ENCODE measurements around the gene C5AR1. TPM values are rescaled to one million over a fixed set of nuclear protein-coding genes. Genes with fewer than 3 reads are reported as not detected.

C5AR1 gene
- total and polyA plus RNA-seq, 2 donors from 2014 or later, result 6.5 to 26.6 TPM

- no peak for FAIRE-seq
- H3K9ac ChIP-seq (ENCODE audit: low read length in 3 of 3), result no peak overlapping the region
- no peaks in the 10 kb centered on the region for H3K27me3 ChIP-seq (ENCODE audit: control insufficient read depth, insufficient read depth, low read length)
- H3K4me1 ChIP-seq (ENCODE audit: control insufficient read depth in 2 of 3, insufficient read depth in 2 of 3, low read depth in 1 of 3, low read length in 3 of 3), result no peaks in the 10 kb centered on the region
- no peaks in the 10 kb centered on the region for H3K9me3 ChIP-seq (ENCODE audit: control insufficient read depth in 2 of 3, insufficient read depth in 1 of 3, low read length in 3 of 3)
- H3K27ac ChIP-seq (ENCODE audit: low read depth in 2 of 2, low read length in 2 of 2), result no peak overlapping the region
- DNase-seq, result peak in 2 of 5 donors; percentile 33 to 77
- no peak for TF ChIP-seq CTCF (IDR thresholded peaks at IDR 0.05; ENCODE audit: borderline replicate concordance, extremely low read depth, insufficient read depth)
- peaks cover 0 to 35% (median 15%) of the 10 kb centered on the region in 3 donors for H3K36me3 ChIP-seq (ENCODE audit: control insufficient read depth in 2 of 3, insufficient read depth in 3 of 3, low read length in 3 of 3)
- intact Hi-C loops (cut with DNase I), result no loop called here
- H3K4me3 ChIP-seq (ENCODE audit: low read length in 3 of 3), result no peak overlapping the region
Observed at GRCh38 chr19:47266401-47266941, 43.2 kb upstream of the C5AR1 start.

GRCh38 chr19:47267350-47267759 is 42.3 kb upstream of the C5AR1 start:
- no peak overlapping the region for H3K9ac ChIP-seq (ENCODE audit: low read length in 3 of 3)
- no peaks in the 10 kb centered on the region for H3K9me3 ChIP-seq (ENCODE audit: control insufficient read depth in 2 of 3, insufficient read depth in 1 of 3, low read length in 3 of 3)
- no peak overlapping the region for H3K4me3 ChIP-seq (ENCODE audit: low read length in 3 of 3)
- H3K36me3 ChIP-seq (ENCODE audit: control insufficient read depth in 2 of 3, insufficient read depth in 3 of 3, low read length in 3 of 3), result peaks cover 0 to 35% (median 15%) of the 10 kb centered on the region in 3 donors
- TF ChIP-seq CTCF (IDR thresholded peaks at IDR 0.05; ENCODE audit: borderline replicate concordance, extremely low read depth, insufficient read depth), result no peak
- H3K27me3 ChIP-seq (ENCODE audit: control insufficient read depth, insufficient read depth, low read length), result no peaks in the 10 kb centered on the region
- DNase-seq (no peak), FAIRE-seq (no peak)
- intact Hi-C loops (cut with DNase I), result no loop called here
- peaks cover 0 to under 1% (median 0%) of the 10 kb centered on the region in 3 donors for H3K4me1 ChIP-seq (ENCODE audit: control insufficient read depth in 2 of 3, insufficient read depth in 2 of 3, low read depth in 1 of 3, low read length in 3 of 3)
- no peak overlapping the region for H3K27ac ChIP-seq (ENCODE audit: low read depth in 2 of 2, low read length in 2 of 2)

GRCh38 chr19:47268028-47268427 is 41.6 kb upstream of the C5AR1 start:
- FAIRE-seq, result no peak
- peaks cover 0 to 30% (median 15%) of the 10 kb centered on the region in 3 donors for H3K36me3 ChIP-seq (ENCODE audit: control insufficient read depth in 2 of 3, insufficient read depth in 3 of 3, low read length in 3 of 3)

More at GRCh38 chr19:47268028-47268427, 41.6 kb upstream of the C5AR1 start:
- TF ChIP-seq CTCF (IDR thresholded peaks at IDR 0.05; ENCODE audit: borderline replicate concordance, extremely low read depth, insufficient read depth), result no peak
- H3K27ac ChIP-seq (ENCODE audit: low read depth in 2 of 2, low read length in 2 of 2), result no peak overlapping the region
- no peaks in the 10 kb centered on the region for H3K9me3 ChIP-seq (ENCODE audit: control insufficient read depth in 2 of 3, insufficient read depth in 1 of 3, low read length in 3 of 3)
- no peak overlapping the region for H3K4me3 ChIP-seq (ENCODE audit: low read length in 3 of 3)
- peaks cover 0 to 4% (median 0%) of the 10 kb centered on the region in 3 donors for H3K4me1 ChIP-seq (ENCODE audit: control insufficient read depth in 2 of 3, insufficient read depth in 2 of 3, low read depth in 1 of 3, low read length in 3 of 3)
- no peak for DNase-seq
- H3K9ac ChIP-seq (ENCODE audit: low read length in 3 of 3), result no peak overlapping the region
- intact Hi-C loops (cut with DNase I), result no loop called here
- no peaks in the 10 kb centered on the region for H3K27me3 ChIP-seq (ENCODE audit: control insufficient read depth, insufficient read depth, low read length)

All from kidney (tissue), 14 donors.